HG03103 (cell line): ENCODE results near the gene FUT7.

Experiments used
- ATAC-seq: cut with Tn5 transposase; IDR thresholded peaks from one replicate; pipeline ENCODE4 v1.9.1; 2021; ENCODE audit warnings: low read depth; ENCODE audit not compliant: unreplicated experiment

The FUT7 gene

DNA sequence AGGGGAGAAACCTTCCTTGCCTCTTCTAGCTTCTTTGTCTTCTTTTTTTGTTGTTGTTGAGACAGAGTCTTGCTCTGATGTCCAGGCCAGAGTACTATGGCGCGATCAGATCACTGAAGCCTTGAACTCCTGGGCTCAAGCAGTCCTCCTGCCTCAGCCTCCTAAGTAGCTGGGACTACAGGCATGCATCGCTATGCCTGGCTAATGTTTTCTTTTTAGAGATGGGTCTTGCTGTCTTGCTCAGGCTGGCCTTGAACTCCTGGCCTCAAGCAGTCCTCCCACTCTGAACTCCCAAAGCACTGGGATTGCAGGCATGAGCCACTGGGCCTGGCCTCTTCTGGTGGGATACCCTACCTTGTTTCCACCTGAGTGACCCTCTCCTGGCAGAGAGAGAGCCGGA, 43.0 kb downstream of the FUT7 start:
- no peak for ATAC-seq

DNA sequence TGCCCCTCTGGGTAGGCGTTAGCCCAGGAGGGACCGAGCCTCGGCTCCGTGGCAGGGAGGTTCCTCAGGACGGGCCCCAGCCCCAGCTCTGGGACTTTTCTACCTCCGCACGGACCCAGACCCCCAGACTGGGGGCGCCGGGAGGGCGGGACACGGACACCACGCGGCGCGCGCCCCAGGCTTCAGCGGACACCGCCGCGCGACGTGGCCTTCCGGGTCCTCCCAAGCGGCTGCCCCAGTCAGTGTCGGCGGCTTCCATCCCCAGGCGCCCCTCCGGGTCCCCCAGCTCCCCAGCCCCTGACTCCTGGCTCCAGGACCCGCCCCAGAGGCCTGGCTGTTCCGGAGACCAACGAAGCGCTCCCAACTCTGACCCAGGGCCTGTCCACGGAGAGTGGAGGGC, 46.0 kb downstream of the FUT7 start:
- ATAC-seq: no peak

DNA sequence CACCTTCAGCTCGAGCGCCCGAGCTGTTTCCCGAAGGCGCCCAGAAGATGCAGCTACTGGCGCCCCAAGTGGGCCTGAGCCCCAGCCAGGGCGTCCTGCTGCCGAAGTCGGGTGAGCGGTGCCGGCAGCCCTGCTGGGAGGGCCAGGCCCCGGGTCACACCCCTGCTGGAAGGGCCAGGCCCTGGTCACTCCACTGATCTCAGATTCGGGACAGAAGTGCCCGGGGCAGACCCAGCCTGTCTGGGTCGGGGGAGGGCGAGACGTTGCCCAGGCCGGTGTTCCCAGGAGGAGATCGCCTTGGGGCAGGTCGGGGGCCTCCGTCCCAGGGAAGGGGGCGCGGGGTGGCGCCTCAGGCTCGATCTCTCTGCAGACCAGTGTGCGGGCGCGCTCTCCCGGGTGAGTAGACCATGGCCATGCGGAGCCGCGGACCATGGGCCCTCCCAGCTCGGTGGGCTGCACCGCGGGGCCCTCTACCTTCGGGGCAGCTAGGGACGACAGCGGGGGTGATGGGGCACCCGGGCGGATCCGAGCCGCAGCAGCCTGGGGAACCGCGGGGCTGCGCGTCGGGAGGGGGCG, 46.8 kb downstream of the FUT7 start:
- no peak for ATAC-seq

DNA sequence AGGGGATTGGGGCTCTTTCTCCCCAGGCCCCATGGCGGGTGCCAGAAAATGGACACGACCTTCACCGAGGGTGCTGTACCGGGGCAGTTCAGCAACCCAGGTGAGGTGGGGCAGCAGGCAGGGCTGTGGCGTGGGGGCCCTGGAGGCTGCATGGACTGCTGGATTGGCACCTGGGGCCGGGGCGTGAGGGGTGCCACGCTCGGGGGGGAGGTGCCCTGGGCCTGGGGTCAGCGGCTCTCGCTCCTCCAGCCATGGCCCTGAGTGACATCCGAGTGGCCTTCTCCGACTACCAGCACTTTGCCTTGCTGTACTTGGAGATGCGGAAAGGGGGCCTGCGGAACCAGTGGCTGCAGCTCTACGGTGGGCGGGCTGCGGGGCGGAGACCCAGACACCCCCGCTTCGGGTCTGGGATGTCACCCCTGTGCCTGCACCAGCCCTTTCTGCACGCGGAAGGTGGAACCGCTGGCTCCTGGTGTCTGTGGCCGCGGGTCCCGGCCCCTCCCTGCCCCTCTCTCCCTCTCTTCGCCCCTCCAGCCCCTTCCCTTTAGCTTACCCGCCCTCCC, 47.3 kb downstream of the FUT7 start:
- ATAC-seq: no peak

DNA sequence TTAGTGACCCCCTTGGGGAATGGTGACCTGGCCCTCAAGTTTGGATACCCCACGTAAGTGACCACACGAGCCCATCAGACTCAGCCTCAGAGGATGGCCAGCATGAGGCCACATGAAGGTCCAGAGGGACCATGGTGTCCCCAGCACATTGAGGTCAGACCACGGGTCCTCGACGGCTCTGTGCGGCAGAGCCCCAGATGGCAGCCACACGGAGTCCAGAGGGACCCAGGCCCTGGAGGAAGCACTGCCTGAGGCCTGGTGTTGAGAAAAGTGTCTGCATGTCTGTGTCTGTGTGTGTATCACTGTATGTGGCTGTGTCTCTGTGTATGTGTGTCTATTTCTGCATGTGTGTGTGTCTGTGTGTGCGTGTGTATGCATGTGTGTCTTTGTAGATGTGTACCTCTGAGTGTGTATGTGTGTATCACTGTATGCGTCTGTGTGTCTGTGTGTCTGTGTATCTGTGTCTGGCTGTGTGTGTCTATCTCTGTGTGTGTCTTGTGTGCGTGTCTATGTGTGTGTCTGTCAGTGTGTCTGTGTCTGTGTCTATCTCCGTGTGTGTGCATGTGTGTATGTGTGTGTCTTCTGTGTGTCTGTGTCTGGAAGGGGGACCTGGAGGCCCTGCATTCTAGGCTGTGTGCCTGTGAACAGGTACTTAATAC, 48.1 kb downstream of the FUT7 start:
- no peak for ATAC-seq

DNA sequence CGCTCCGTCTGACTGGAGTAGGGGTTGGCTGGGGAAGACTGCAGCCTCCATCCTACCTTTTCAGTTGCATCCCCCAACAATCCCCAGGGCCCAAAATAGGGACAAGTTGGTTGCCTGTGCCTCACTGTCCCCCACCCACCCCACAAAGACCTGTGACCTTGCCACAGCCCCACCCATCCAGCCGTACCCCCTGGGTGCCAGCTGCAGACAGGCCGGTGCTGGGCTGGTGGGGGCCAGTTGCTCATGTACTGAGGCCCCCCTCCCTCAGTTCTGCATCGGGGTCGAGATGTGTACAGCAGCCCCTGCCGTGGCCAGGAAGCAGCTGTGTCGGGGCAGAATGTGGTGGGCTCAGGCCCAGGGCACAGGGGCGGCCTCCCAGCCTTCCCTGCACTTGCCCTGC, 48.7 kb downstream of the FUT7 start:
- ATAC-seq: no peak

DNA sequence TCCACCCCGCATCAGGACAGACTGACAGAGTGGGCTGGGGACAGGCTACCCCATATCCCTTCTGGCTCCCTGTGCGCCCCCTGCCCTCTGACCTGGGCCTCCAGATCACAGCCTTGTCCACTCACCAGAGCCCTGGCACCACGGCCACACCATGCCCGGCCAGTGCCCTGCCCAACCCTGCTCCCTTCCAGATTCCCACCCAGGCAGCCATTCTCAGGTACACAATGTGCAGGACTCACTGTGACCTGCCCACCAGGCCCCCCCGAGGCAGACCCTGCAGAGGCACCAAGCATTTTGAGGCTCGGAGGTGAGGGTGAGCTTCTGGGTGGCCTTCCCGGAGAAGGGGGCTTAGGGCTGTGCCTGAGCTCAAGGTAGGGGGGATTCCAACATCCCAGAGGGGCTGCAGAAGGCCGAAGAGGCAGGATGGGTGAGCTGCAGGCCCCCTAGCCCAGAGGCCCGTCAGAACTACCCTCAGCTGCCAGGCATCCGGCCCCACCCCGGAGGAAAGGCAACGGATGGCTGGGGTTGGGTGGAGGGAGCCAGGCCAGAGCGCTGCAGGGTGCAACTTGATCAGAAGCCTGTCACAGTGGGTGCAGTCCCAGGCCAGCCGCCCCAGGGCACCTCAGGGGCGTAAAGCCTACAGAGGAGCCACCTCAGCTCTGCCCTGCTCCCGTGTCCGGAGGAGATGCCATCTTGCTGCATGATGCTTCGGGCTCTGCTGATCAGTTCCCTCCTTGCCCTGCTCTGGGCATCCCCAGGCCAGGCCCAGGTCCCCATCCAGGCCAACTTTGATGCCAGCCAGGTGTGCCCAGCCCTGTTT, 49.4 kb downstream of the FUT7 start, which contains the start of gene LCNL1:
Gene LCNL1 (plus strand): TSS at position 762 of the 820 bp plus-strand sequence. CDS start 594 bp downstream, outside the sequence.
- ATAC-seq: no peak

DNA sequence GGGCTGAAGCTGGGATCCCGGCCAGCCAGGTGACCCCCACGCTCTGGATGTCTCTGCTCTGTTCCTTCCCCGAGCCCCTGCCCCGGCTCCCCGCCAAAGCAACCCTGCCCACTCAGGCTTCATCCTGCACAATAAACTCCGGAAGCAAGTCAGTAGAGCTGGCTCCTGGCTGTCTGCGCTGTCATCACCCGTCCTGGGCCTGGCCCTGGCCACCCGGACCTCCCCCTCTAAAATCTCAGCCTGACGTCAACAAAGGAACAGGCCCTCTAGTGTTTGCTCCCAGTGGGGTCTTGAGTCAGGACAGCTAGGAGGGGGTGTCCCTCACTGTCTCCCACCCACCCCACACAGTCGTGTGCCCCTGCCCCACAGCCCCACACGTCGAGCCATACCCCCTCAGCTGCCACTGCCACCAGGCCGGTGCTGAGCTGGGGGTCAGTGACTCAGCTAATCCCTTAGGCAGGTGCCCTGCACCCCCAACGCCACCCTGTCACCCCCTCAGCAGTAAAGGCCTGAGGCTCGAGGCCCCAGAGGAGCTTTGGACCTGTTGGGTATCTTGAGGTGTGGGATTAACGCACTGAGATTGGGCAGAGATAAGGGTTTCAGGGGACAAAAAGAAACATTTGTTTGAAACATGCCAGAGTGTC, 50.2 kb downstream of the FUT7 start:
- no peak for ATAC-seq

DNA sequence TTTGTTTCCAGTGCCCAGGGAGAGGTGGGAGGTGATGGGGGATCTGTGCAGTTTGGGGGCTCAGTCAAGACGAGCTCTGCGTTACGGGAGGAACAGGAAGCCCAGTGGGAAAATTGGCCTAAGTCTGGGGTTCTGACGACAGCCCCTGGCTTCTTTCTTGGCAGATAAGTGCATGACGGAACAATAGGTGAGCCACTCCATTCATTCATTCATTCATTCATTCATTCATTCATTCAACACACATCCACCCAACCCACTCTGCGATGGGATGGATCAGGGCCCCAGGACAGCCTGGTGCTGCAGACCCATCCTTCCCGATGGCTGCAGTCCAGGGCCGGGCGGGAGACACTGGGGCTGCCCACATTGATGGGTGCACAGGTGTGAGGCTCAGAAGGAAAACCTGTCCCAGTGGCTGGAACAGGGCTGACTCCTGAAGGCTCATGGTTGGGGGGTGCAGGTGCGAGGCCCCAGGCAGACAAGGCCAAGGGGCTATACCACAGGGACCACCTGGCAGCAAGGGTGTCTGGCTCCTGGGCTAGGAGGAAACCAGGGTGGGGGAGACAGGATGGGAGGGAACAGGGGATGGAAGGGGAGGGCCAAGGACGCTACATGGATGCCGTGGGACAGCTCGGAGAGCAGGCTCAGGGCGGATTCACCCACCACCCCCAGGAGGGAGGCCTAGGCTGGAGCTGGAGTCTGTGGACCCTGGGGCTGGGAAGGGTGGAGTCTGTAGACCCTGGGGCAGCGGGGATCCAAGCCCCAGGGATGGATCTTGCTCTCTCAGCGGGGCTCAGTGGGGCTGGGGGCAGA, 51.0 kb downstream of the FUT7 start:
- no peak for ATAC-seq
